HG03521 (cell line): Measurements from ENCODE around the gene ADGRG6.
"Not testable (repeated sequence)": the region's sequence is repeated elsewhere in the genome, so short reads cannot be mapped to it uniquely, and the experiment has no call there.

Experiments
- ATAC-seq: cut with Tn5 transposase; IDR thresholded peaks from one replicate; pipeline ENCODE4 v1.9.1; 2021; ENCODE audit warnings: mild to moderate bottlenecking, moderate library complexity; ENCODE audit not compliant: unreplicated experiment

The ADGRG6 gene

GRCh38 chr6:142404751-142405150 lies 102.9 kb downstream of the ADGRG6 start:
- no peak for ATAC-seq

- no peak for ATAC-seq
These were observed 104.3 kb downstream of the ADGRG6 start for GRCh38 chr6:142406131-142406530.

GRCh38 chr6:142407685-142408273 lies 106.0 kb downstream of the ADGRG6 start:
- ATAC-seq = no peak

DNA sequence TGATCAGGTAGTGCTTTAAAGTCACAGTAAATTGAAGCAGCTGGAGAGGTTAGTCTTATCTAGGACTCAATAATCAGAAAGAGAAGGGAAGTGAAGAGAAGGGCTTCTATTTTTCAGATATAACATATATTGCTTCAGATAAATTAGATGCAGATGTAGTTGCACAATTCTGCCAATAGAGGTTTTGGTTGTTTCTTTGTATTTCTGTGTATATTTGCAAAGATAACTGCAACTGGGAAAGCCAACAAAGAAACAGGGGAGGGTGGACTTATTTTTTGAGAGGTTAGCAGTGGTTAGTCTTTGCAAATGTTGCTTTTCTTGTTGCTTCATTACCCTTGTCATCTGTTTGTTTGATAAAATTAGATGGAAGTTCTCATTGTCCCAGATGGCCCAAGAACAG lies 106.6 kb downstream of the ADGRG6 start:
- ATAC-seq = no peak

- ATAC-seq = no peak
These were observed 108.0 kb downstream of the ADGRG6 start for GRCh38 chr6:142409794-142410193.

- no peak for ATAC-seq
These were observed 109.3 kb downstream of the ADGRG6 start for GRCh38 chr6:142411145-142411544.

GRCh38 chr6:142412241-142412640 lies 110.4 kb downstream of the ADGRG6 start:
- no peak for ATAC-seq

GRCh38 chr6:142412658-142413057 lies 110.9 kb downstream of the ADGRG6 start:
- no peak for ATAC-seq

DNA sequence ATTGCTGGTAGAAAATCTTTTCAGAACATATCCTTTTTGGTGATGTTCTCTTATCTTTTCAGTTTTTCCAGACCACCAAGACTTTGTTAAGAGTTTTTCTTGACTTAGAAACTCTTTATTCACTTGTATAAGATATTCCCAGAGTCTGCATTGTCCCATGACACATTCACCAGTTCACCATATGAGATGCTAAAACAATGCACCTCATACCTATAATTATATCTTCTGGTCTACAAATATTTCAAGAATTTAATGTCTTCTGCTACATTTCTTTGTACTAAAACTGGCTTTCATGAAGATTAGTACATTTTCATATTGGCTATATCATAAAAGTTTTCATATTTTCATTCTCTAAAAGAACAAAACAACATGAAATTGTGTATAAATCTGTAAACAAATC lies 111.3 kb downstream of the ADGRG6 start:
- ATAC-seq = no peak

DNA sequence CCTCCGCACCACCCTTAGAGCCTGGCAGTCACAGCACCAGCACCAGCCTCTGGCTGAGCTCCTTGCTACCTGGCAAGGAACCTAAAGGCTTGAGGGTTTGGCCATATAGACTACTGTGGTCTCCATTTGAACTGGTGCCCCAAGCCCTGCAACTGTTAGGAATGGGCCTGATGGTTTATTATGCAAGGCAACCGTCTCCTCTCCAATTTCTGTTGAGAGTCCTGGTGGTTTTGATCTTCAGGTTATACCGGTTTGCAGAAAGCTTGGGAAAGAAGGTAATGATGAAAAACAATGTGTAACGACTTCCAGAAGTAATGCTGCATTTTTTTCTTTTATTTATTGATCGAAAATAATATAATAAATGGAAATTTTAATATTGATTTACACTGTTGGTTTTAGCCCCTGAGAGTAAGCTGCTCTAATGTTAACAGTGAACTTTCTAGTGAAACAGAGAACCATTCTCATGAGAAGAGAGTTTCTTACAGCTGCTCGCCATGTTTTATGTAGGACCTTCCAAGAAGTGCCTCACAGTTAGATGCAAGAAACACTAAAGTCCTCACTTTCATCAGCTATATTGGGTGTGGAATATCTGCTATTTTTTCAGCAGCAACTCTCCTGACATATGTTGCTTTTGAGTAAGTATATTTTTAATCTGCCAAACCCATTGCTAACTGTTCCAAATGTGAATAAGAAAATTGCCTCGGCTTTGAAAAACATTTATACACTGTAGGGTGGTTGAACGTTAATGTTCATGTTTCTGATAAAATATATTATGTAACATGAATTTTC lies 112.8 kb downstream of the ADGRG6 start:
- ATAC-seq = no peak

- ATAC-seq = no peak
These were observed 114.4 kb downstream of the ADGRG6 start for GRCh38 chr6:142416179-142416578.

- no peak for ATAC-seq
These were observed 114.9 kb downstream of the ADGRG6 start for GRCh38 chr6:142416686-142417085.

GRCh38 chr6:142417331-142417750 lies 115.5 kb downstream of the ADGRG6 start:
- ATAC-seq = no peak

- no peak for ATAC-seq
These were observed 117.3 kb downstream of the ADGRG6 start for GRCh38 chr6:142419071-142419470.

DNA sequence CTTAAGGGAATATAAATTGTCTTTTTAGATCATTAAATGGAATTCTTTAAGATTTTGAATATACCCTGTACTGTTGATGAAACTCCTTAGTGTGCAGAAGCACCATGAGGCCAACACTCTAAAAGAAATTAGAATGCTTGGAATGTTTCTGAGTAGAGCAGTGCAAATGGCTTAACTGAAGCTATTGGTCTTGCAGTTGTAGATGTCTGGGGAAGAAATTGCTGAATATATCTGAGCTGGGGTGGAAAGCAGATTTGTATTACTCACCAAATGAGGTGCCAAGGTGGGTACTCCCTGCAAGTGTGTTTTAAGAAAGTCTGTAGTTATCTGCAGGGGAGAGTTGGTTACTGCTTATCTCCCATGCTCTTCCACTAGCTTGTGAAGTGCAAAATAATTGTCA lies 119.0 kb downstream of the ADGRG6 start:
- no peak for ATAC-seq

DNA sequence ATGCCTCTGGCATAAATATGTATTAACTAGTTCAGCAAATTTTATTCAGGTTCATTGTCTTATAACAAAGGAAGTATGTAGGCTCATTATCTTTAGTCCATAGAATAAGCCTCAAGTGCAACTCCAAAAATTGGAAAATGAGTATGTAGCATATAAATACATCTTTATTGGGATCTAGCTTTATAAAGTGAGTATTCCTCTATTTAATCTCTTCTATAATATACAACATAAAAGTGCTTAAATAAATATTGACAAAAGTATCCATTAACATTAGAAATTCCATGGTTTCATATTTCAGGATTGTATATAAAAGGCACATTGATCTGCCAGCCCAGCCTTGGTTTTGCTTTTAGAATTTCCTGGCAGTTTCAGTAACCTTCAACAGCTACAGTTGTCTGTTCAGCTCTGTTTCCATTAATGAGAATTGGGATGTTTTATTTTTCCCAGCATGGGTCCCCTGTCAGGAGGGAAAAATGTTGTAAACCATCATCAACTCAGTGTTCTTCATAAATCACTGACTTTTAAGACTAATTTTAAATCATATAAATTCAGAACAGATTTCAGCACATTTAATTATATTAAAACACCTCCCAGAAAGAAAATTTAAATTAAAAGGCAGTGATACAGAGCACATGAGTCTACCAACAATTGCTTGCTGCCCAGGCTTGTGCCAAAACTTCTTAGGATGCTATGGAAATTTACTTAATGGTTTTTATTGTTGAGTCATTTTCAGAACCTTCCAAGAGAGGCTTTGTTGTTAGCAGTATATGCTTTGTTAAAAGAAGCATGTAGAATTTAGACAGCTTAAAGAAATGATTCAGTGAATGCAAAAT lies 119.7 kb downstream of the ADGRG6 start:
- no peak for ATAC-seq

- not testable (repeated sequence) for ATAC-seq
These were observed 124.8 kb downstream of the ADGRG6 start for GRCh38 chr6:142426444-142427132.

GRCh38 chr6:142428468-142428867 lies 126.7 kb downstream of the ADGRG6 start:
- ATAC-seq = not testable (repeated sequence)

GRCh38 chr6:142429195-142429594 lies 127.4 kb downstream of the ADGRG6 start:
- no peak for ATAC-seq

DNA sequence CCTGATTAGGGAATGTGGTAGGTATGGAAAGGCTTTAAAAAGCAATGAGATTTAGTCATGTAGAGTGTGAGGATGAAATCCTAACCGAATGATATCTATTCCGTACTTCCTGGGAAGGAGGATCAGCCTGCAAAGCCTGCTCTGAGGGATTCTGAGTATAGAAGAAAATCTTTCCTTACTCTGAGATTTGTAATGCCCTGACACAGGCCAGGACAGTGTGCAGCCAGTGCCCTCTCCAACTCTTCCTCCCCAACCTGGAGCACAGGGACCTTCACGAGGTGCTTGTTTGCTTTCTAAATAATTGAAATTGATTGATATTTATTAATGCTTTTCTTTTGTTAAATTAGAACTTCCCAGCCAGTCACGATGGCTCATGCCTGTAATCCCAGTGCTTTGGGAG lies 131.6 kb downstream of the ADGRG6 start:
- no peak for ATAC-seq

- ATAC-seq = no peak
These were observed 137.1 kb downstream of the ADGRG6 start for GRCh38 chr6:142438898-142439297.
